NCI-H2196 (cell line): Measurements from ENCODE around the gene TSPEAR.
"Not testable (repeated sequence)": the region's sequence is repeated elsewhere in the genome, so short reads cannot be mapped to it uniquely, and the experiment has no call there.

Source experiments
- DNase-seq: peaks from one replicate; lab custom pipeline; 2025; ENCODE audit not compliant: unreplicated experiment; lab: John Stamatoyannopoulos, UW

The TSPEAR gene

GRCh38 chr21:44636209-44637017 lies 75.0 kb downstream of the TSPEAR start:
- no peak for DNase-seq

DNA sequence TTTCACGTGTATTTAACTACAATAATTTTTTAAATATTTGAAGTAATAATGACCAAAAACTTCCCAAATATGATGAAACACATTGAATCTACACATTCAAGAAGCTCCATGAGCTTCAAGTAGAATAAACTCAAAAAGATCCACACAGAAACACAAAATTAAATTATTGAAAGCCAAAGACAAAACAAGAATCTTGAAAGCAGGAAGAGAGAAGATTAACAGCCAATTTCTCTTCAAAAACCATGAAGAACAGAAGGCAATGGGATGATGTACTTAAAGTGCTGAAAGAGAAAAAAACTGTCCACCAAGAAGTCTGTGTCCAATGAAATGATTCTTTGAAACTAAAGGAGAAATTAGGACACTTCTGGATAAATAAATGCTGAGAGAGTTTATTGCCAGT lies 79.3 kb downstream of the TSPEAR start:
- DNase-seq: no peak

- DNase-seq: no peak
Measured at GRCh38 chr21:44630440-44630839, 80.9 kb downstream of the TSPEAR start.

DNA sequence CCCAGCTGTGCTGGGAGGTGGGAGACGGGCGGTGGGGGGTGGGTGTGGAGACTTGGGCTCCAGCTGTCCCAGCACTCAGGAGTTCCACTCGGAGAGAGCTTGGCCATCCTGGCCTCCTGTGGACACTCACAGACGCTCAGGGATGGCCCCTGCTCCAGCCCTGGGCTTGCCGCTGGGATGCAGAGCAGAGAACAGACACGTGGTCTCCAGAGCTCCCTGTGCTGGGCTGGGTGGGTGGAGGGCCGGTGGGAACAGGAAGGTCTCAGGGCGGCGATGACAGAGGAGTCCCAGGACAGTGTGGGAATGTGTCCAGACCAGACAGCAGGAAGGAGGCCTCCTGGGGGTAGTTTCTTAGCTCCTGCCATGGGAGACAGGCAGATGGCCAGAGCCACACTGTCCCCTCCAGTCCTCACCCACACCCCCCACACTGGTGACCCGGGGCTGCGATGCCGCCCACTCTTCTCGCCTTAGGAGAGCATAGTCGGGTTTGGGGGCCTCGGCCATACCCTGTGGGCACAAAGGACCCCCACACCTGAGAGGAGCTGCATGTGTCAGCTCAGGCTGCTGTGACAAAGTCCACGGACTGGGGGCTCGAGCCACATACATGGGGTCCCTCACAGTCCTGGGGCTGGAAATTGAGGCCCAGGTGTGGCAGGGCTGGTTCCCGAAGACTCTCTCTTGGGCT lies 82.5 kb downstream of the TSPEAR start:
- DNase-seq: no peak

- DNase-seq: not testable (repeated sequence)
Measured at GRCh38 chr21:44627831-44628233, 83.5 kb downstream of the TSPEAR start.

GRCh38 chr21:44627181-44627822 lies 84.1 kb downstream of the TSPEAR start:
- DNase-seq: not testable (repeated sequence)

- DNase-seq: no peak
Measured at GRCh38 chr21:44626673-44627143, 84.7 kb downstream of the TSPEAR start, which contains the start of gene KRTAP10-9. KRTAP10-9 (plus strand) TSS chr21:44627093; CDS start chr21:44627172, 79 bp downstream.

- DNase-seq: no peak
Measured at GRCh38 chr21:44626262-44626661, 85.1 kb downstream of the TSPEAR start.

GRCh38 chr21:44625756-44626155 lies 85.6 kb downstream of the TSPEAR start:
- DNase-seq: no peak

DNA sequence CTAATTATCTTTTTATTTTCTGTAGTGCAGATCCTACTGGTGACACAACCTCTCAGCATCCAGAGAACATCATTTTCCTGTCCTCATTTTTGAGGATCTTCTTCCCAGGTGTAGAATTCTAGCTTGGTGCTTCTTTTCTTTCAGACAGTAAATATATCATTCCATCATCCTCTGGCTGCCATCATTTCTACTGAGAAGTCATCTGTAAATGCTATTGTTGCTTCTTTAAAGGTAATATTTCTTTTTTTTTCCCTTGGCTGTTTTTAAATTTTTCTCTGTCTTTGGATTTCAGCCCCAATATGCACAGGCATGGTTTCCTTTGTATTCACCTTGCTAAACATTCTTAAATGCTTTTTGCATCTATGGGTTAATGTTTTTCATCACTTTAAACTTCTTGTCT lies 87.8 kb downstream of the TSPEAR start:
- no peak for DNase-seq

DNA sequence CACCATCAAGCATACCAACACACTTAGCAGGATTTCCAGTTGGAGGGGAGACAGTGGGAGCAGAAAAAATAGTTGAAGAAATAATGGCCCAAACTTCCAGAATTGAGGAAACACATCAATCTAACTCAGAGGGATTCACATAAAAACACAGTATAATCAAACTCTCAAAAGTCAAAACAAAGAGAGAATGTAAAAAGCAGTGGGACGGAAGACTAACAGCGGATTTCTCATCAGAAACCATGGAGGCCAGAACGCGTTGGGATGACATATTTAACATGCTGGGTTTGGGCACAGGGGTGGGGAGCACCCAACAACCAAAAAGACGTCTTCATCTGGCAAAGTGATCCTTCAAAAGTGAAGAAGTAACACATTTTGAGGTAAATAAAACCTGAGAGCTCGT lies 91.5 kb downstream of the TSPEAR start:
- DNase-seq: no peak

- DNase-seq: no peak
Measured at GRCh38 chr21:44618909-44619308, 92.5 kb downstream of the TSPEAR start.

- no peak for DNase-seq
Measured at GRCh38 chr21:44618504-44618903, 92.9 kb downstream of the TSPEAR start.

GRCh38 chr21:44617071-44617501 lies 94.3 kb downstream of the TSPEAR start:
- DNase-seq: no peak

DNA sequence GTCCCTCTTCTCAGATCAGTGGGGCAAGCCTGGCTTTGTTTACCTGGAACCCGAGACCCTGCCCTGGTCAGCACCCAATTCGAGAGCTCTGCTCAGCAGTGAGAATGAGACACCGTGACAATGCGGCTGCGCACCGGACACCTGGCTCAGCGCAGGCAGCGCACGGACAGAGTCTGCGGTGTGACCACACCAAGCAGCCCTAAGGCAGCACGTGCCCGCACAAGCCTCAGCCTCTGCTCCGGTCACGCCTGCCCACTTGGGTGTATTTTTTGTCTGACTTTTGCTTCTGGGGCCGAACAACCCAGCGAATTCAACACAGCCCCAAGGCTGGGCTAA lies 94.8 kb downstream of the TSPEAR start:
- DNase-seq: no peak

DNA sequence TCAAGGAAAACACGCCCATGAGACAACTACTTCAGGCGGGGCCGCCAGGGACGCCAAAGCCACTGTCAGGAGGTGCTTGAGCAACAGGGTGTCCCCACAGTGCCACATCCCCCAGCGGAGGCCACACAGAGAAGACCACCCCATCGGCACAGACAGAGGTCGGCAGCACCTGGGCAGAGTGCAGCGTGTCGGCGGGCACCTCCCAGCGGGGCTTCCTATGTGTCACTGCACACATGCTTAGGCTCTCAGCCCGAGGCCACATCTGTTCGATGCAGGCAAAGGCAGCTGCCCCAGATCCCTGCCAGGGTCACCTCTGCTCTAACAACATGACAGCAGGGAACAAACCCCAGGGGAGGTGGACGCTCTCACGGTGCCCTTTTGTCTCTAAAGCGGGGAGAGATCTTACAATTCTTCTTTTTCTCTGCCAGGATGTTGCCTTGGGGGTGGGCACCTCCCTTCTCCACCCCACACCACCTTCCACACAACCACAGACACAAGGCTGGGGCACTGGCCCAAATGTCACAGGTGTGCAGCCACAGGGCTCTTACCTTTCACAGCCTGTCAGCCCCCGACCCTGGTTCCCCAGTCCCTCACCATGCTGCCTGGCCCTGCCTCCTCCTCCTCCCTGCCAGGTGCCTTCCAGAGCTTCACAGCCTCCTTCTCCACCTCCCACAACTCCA lies 95.3 kb downstream of the TSPEAR start:
- DNase-seq: no peak

DNA sequence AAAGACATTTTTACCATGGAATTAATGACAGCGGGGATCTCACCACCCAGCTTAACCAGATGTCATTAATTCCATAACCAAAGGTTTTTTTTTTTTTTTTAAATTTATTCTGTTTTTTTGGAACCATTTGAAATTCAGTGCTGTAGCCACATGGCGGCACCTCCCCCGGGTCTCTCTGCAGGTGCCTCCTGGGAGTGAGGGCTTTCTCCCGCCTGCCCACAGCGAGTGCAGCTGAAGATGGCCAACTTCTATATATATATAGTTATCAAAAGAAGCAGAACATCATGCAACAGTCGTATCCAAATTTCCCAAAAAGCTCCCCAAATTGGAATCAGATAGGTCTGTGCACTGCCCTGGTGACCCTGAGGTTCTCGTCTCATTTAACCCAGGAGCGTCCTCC lies 95.9 kb downstream of the TSPEAR start:
- no peak for DNase-seq

DNA sequence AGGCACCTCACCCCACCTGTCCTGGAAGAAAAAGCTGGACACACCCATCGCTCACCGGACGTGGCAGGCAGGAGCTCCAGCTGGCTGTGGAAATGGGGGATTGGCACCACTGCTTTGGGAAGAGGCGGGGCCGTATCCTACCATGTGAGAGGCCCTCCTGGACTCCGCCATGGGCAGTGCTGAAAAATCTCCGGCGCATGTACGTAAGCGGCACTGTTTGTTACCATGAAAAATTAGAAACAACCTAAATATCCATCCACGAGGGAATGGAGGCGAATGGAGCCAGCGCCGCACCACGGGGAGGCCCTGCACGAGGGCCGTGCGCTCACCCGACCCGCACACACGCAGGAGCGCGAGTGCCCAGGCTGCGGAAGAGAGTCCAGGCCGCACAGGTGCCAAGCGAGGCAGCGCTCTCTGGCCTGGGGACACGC lies 96.4 kb downstream of the TSPEAR start:
- no peak for DNase-seq

DNA sequence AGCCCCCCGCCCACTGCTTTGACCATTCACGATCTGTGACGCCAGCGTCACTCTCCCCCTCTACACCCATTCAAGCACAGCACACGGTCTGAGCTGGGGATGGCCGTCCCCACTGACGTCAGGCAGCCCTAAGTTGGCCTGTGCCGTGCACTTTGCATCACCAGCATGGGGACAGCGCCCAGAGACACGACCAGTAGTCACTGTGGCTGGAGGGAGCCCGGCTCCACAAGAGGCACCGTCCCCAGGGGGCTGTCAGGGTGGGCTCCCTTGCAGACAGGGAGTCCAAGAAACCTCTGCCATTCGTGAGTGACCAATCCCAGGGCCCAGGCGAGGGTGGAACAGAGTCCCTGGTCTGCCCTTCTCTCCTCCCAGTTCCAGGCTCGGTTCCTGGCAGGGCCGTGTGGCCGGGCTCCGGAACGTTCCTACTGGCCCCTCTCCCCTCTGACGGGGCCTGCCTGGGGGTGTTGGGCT lies 97.2 kb downstream of the TSPEAR start:
- no peak for DNase-seq

DNA sequence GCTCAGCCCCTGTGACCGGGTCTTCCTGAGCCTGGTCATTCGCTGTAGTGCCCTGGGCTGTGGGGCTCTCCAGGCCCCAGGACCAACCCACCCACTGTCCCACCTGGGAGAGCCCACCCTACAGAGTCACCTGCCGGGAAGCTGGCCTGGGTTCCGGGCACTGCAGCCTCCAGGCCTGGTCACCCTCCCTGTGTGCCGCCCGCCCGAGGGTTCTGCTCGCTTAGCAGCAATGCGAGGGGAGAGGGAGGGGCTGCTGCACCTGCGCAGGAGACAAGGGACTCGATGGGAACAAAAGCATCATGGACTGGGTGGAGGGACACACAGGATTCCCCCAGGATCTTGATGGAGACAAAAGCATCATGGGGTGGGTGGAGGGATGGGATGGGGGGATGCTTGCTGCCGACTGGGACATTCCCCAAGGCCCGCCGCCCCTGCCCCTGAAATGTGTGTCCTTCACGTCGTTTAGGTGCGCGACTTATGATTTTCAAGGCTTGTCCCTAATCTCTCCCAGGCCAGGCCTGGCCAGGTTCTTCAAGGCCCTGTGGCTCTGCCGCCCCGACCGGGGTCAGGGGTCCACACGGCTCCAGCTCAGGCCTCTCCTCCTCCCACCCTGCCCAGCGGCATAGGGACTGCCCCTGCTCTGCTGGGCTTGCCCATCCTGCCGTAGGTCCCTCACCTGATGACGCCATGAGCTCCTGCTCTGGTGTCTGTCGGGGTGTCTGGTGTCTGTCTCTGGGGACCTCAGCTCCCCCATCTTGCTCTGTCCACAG lies 97.8 kb downstream of the TSPEAR start:
- no peak for DNase-seq
